ENCODE data around the gene FBXL19. TPM values are rescaled to one million over a fixed set of nuclear protein-coding genes. Genes with fewer than 3 reads are reported as not detected.

The FBXL19 gene
- total and polyA plus RNA-seq, 9 of the 15 experiments (the other 6 are each of a cell fraction or from before 2014, with no cell fraction given) = 0.13 to 48.0 (median 13.5) TPM; not detected in 1

- WGBS (ENCODE audit: insufficient coverage, low coverage, missing lambda C conversion rate) = under 1% methylated on average over 79 of the region's 85 CpGs
- Histone ChIP-seq H3K9me3 (replicated peaks; ENCODE audit: control insufficient read depth, insufficient read depth, low read depth, low read length) (no peaks in the 10 kb centered on the region), H3K9ac (ENCODE audit: insufficient read depth in 1 of 2, low read depth in 2 of 2, low read length in 2 of 2) (peak overlapping the region; percentile 76 to 100), H2AFZ (ENCODE audit: low read depth, low read length) (peak overlapping the region; percentile 92), H3K27ac (ENCODE audit: extremely low read depth, low read depth, low read length) (peak overlapping the region; percentile 88), H3K4me3 (peak overlapping the region; percentile 77), H3K27me3 (ENCODE audit: control insufficient read depth in 2 of 2, insufficient read depth in 2 of 2, low read length in 2 of 2) (no peaks in the 10 kb centered on the region), H3K79me2 (ENCODE audit: control insufficient read depth, insufficient read depth, low read length) (peaks cover 20% of the 10 kb centered on the region), H3K9me1 (ENCODE audit: control insufficient read depth, insufficient read depth, low read length) (no peaks in the 10 kb centered on the region), H3K4me1 (replicated peaks in 1 of 2; ENCODE audit: control insufficient read depth in 2 of 2, insufficient read depth in 2 of 2, low read length in 2 of 2) (peaks cover 13 to 36% of the 10 kb centered on the region in 2 experiments), H4K20me1 (replicated peaks; ENCODE audit: control insufficient read depth, insufficient read depth, low read length) (no peaks in the 10 kb centered on the region), H3K4me2 (ENCODE audit: insufficient read depth, low read length) (peak overlapping the region; percentile 80), H3K36me3 (ENCODE audit: control insufficient read depth, insufficient read depth, low read length) (peaks cover 18% of the 10 kb centered on the region; the same call in 1 of the 3 replicates)
- TSS peak; percentile 82 for BruUV-seq (replicated peaks)
- DNase-seq (ENCODE audit: extremely low read depth in 1 of 4, low spot score in 3 of 4) = peak; percentile 83 to 96 (median 88)
- intact Hi-C loops (cut with micrococcal nuclease) = loop anchor here (2.0 to 5.0 kb wide), 3 partner anchors 20 to 68 kb away; partner anchors contain the start of genes BCL7C and FBXL19
- ChIA-PET CTCF (ENCODE audit: low intra/inter-chr PET ratio) (no interaction called here), POLR2A (interaction anchor here (0.6 to 3.0 kb wide), 12 partner anchors 10 to 1085 kb away, joined by 3 to 14 read pairs (median 4); no protein-coding TSS in a partner anchor)
- peak; percentile 80 for FAIRE-seq
- in situ Hi-C loops (cut with MboI) = no loop called here
- peak; percentile 94 for ATAC-seq
- TF ChIP-seq CCAR2 (IDR thresholded peaks at IDR 0.05; ENCODE audit: low read depth, low read length) = no peak
- TF ChIP-seq DDX20 (tag; IDR thresholded peaks at IDR 0.05; ENCODE audit: low read depth) = no peak
- no peak for TF ChIP-seq ATF1 (CRISPR knock-in tag; IDR thresholded peaks at IDR 0.05)
- peak; percentile 76 for TF ChIP-seq ATF1 (tag; IDR thresholded peaks at IDR 0.05)
- TF ChIP-seq GTF3C2 (IDR thresholded peaks at IDR 0.05; ENCODE audit: borderline replicate concordance, extremely low read depth, insufficient read length) = no peak
- TF ChIP-seq FIP1L1 (IDR thresholded peaks at IDR 0.05; ENCODE audit: low read depth, low read length, poor library complexity, severe bottlenecking) = peak; percentile 78
- peak; percentile 35; the same call in 1 of the 2 replicates for TF ChIP-seq CEBPG (CRISPR knock-in tag; IDR thresholded peaks at IDR 0.05)
- TF ChIP-seq CEBPG (tag; conservative IDR thresholded peaks at IDR 0.05 in 1 of 2, IDR thresholded peaks at IDR 0.05 in 1 of 2) = peak in 1 of 2 experiments; percentile 42; a peak in 1 of 4 replicates
- peak; percentile 63; the same call in 1 of the 2 replicates for TF ChIP-seq ZNF395 (CRISPR knock-in tag; IDR thresholded peaks at IDR 0.05)
- peak; percentile 85 for TF ChIP-seq RNF2 (IDR thresholded peaks at IDR 0.05)
- no peak for TF ChIP-seq HDAC6 (IDR thresholded peaks at IDR 0.05; ENCODE audit: low read depth, low read length)
- TF ChIP-seq NCOR1 (IDR thresholded peaks at IDR 0.05) = peak; percentile 57
- peak in 1 of 2 experiments; percentile 40; a peak in 1 of 4 replicates for TF ChIP-seq TBL1XR1 (IDR thresholded peaks at IDR 0.05; ENCODE audit: low read length in 2 of 2)
- TF ChIP-seq ATF2 (CRISPR knock-in tag; IDR thresholded peaks at IDR 0.05) = no peak
Observed at GRCh38 chr16:30874821-30875717, 48.3 kb upstream of the FBXL19 start.

Measured in K562 (cell line).